GM23338 (cell line): ENCODE measurements around the gene C10orf90. TPM values are rescaled to one million over a fixed set of nuclear protein-coding genes. Genes with fewer than 3 reads are reported as not detected.
A peak's percentile ranks its signal among the peaks of the same experiment; 100 is the strongest.

Source experiments
- ATAC-seq: fragments of 200-7000 bp; cut with Tn5 transposase; 3 replicates; pipeline ENCODE4 v1.9.1; 2020
- DNase-seq: peaks from one replicate; pipeline ENCODE4 v3.0.0-alpha.2; 2015; ENCODE audit warnings: low spot score
- H2AFZ ChIP-seq: fragments of 200-600 bp; sonication (generic); 2 replicates; pipeline ENCODE4 v1.8.0; 2016; ENCODE audit warnings: antibody characterized with exemption, mild to moderate bottlenecking, moderate library complexity
- H3F3A ChIP-seq: fragments of 200-600 bp; sonication (generic); replicated peaks from 2 replicates; pipeline ENCODE4 v1.8.0; 2017; ENCODE audit warnings: antibody characterized with exemption, mixed run types, low read depth
- H3K27ac ChIP-seq: fragments of 200-600 bp; sonication (generic); 2 replicates; pipeline ENCODE4 v1.6.1; 2016; ENCODE audit warnings: low read depth
- H3K27me3 ChIP-seq: fragments of 200-600 bp; sonication (generic); 2 replicates; pipeline ENCODE4 v1.8.0; 2016; ENCODE audit warnings: mild to moderate bottlenecking, mixed run types, moderate library complexity; ENCODE audit not compliant: insufficient read depth
- H3K36me3 ChIP-seq: fragments of 200-600 bp; sonication (generic); 2 replicates; pipeline ENCODE4 v1.8.0; 2016; ENCODE audit warnings: mild to moderate bottlenecking; ENCODE audit not compliant: insufficient read depth
- H3K4me1 ChIP-seq: fragments of 200-600 bp; sonication (generic); 2 replicates; pipeline ENCODE4 v1.8.0; 2016; ENCODE audit warnings: mild to moderate bottlenecking, moderate library complexity; ENCODE audit not compliant: insufficient read depth
- H3K4me2 ChIP-seq: fragments of 200-600 bp; sonication (generic); 2 replicates; pipeline ENCODE4 v1.7.1; 2017; ENCODE audit warnings: mixed run types
- H3K4me3 ChIP-seq: fragments of 200-600 bp; sonication (generic); 2 replicates; pipeline ENCODE4 v1.6.1; 2016; ENCODE audit warnings: mixed run types
- H3K79me2 ChIP-seq: fragments of 200-600 bp; sonication (generic); replicated peaks from 2 replicates; pipeline ENCODE4 v1.8.0; 2017; ENCODE audit warnings: mild to moderate bottlenecking; ENCODE audit not compliant: insufficient read depth
- H3K9me2 ChIP-seq: fragments of 200-600 bp; sonication (generic); 2 replicates; pipeline ENCODE4 v1.8.0; 2017; ENCODE audit not compliant: insufficient read depth
- H4K20me1 ChIP-seq: fragments of 200-600 bp; sonication (generic); replicated peaks from 2 replicates; pipeline ENCODE4 v1.8.0; 2017; ENCODE audit warnings: mild to moderate bottlenecking; ENCODE audit not compliant: insufficient read depth
- H3K27ac Mint-ChIP-seq: 2 replicates; pipeline ENCODE4 v1.8.0; 2020; ENCODE audit warnings: inconsistent platforms, mild to moderate bottlenecking, moderate library complexity, mixed read lengths
- H3K27me3 Mint-ChIP-seq: 3 replicates; pipeline ENCODE4 v1.8.0; 2022; ENCODE audit warnings: low read depth, mild to moderate bottlenecking, moderate library complexity, mixed read lengths, inconsistent platforms; ENCODE audit not compliant: insufficient read depth, poor library complexity
- H3K36me3 Mint-ChIP-seq: 3 replicates; pipeline ENCODE4 v1.8.0; 2021; ENCODE audit warnings: low read depth, mild to moderate bottlenecking, inconsistent platforms, moderate library complexity, mixed read lengths
- H3K4me1 Mint-ChIP-seq: 3 replicates; pipeline ENCODE4 v1.8.0; 2020; ENCODE audit warnings: mild to moderate bottlenecking, inconsistent platforms, mixed read lengths
- H3K4me3 Mint-ChIP-seq: 3 replicates; pipeline ENCODE4 v1.8.0; 2021; ENCODE audit warnings: moderate library complexity, mild to moderate bottlenecking, inconsistent platforms, mixed read lengths
- H3K9me3 Mint-ChIP-seq: 3 replicates; pipeline ENCODE4 v1.8.0; 2020; ENCODE audit warnings: moderate library complexity, mild to moderate bottlenecking, inconsistent platforms, mixed read lengths
- CREB1 ChIP-seq: fragments of 250-450 bp; sonication (Bioruptor Pico); IDR thresholded peaks from 2 replicates; pipeline ENCODE4 v1.5.0; 2020; ENCODE audit warnings: low read depth, mild to moderate bottlenecking, moderate library complexity
- CTCF ChIP-seq, 2 experiments: fragments of 200-600 bp in 1 of 2; sonication (generic) in 1 of 2; conservative IDR thresholded peaks; 2 replicates each; pipeline versions ENCODE4 v1.5.1 to v1.6.1; 2016 to 2017; ENCODE audit warnings: antibody characterized with exemption in 2 of 2, low read depth in 2 of 2, mild to moderate bottlenecking in 2 of 2, moderate library complexity in 1 of 2
- ETS1 ChIP-seq: IDR thresholded peaks from 2 replicates; pipeline ENCODE4 v1.6.1; 2016; ENCODE audit warnings: antibody characterized with exemption
- EZH2 ChIP-seq: fragments of 200-600 bp; sonication (generic); IDR thresholded peaks from one replicate; pipeline ENCODE4 v1.8.0; 2017; ENCODE audit warnings: antibody characterized with exemption, mild to moderate bottlenecking, low read depth; ENCODE audit not compliant: unreplicated experiment
- EZH2phosphoT487 ChIP-seq: fragments of 200-600 bp; sonication (generic); IDR thresholded peaks from one replicate; pipeline ENCODE4 v1.8.1; 2018; ENCODE audit warnings: antibody characterized with exemption; ENCODE audit not compliant: unreplicated experiment
- REST ChIP-seq: IDR thresholded peaks from one replicate; pipeline ENCODE4 v1.6.1; 2018; ENCODE audit warnings: antibody characterized with exemption; ENCODE audit not compliant: unreplicated experiment
- ZNF114 ChIP-seq: fragments of 250-450 bp; sonication (Bioruptor Pico); IDR thresholded peaks from 2 replicates; pipeline ENCODE4 v1.5.0; 2020; ENCODE audit warnings: mild to moderate bottlenecking, moderate library complexity
- polyA plus RNA-seq: library from polyadenylated mRNA; unstranded; fragments of >200 nt; fragmentation: Nextera tagmentation; extraction: Ambion mirVana; gene quantifications from 2 replicates; pipeline ENCODE4 v1.2.1, GENCODE V29; 2016
- total RNA-seq: library from RNA; depleted of rRNA; stranded (reverse); fragments of >200 nt; shearing (Covaris generic); gene quantifications from 2 replicates; pipeline ENCODE4 v1.2.3, GENCODE V29; 2014

C10orf90 gene
- total and polyA plus RNA-seq, 2 experiments from 2014 or later, result 0.76 to 0.97 TPM

GRCh38 chr10:126459878-126460481 is 210.5 kb downstream of the C10orf90 start (continued):
- TF ChIP-seq ETS1 (no peak), REST (no peak), CREB1 (CRISPR knock-in tag) (no peak), EZH2phosphoT487 (no peak), EZH2 (no peak)

- DNase-seq (no peak), ATAC-seq (no peak)
- no peaks in the 10 kb centered on the region for H3K36me3 Mint-ChIP-seq
- H3K4me1 Mint-ChIP-seq, result no peaks in the 10 kb centered on the region; the same call in 2 of the 3 replicates
- H3K27me3 Mint-ChIP-seq, result peaks cover 2% of the 10 kb centered on the region
- no peaks in the 10 kb centered on the region for H3F3A ChIP-seq
- no peak overlapping the region for H3K27ac Mint-ChIP-seq
- H4K20me1 ChIP-seq, result no peaks in the 10 kb centered on the region
- no peak overlapping the region for H2AFZ ChIP-seq
- no peaks in the 10 kb centered on the region for H3K36me3 ChIP-seq
- H3K9me3 Mint-ChIP-seq, result no peaks in the 10 kb centered on the region; the same call in 2 of the 3 replicates
- no peak overlapping the region for H3K4me3 ChIP-seq
- no peak for TF ChIP-seq ZNF114 (CRISPR knock-in tag)
- TF ChIP-seq CTCF (conservative IDR thresholded peaks at IDR 0.05; ENCODE audit: low read depth in 2 of 2), result peak in 1 of 2 experiments; percentile 29; a peak in 2 of 4 replicates
- peaks cover 10% of the 10 kb centered on the region; the same call in 1 of the 2 replicates for H3K9me2 ChIP-seq
- no peaks in the 10 kb centered on the region for H3K27me3 ChIP-seq
- H3K79me2 ChIP-seq, result no peaks in the 10 kb centered on the region
- no peak overlapping the region for H3K27ac ChIP-seq
- H3K4me3 Mint-ChIP-seq, result no peak overlapping the region
- H3K4me1 ChIP-seq, result no peaks in the 10 kb centered on the region
- no peak overlapping the region for H3K4me2 ChIP-seq
Observed at GRCh38 chr10:126459032-126459831, 211.3 kb downstream of the C10orf90 start.
